Stimulated activated CD8-positive, alpha-beta memory T cell treated with anti-CD3 and anti-CD28 coated beads, Interleukin-4, amount 100 ng/mL, for 4 hours (primary cell): Measurements from ENCODE around the gene POU3F3.

Source experiments
- DNase-seq, 2 donors: peaks; one replicate each; pipeline ENCODE4 v3.0.0-alpha.2; 2020; ENCODE audit warnings: low read depth in 2 of 2, low spot score in 1 of 2

Gene POU3F3

GRCh38 chr2:104853534-104854497, at the start of gene POU3F3:
Gene POU3F3 (plus strand): TSS chr2:104854115. CDS start chr2:104855511, 1,396 bp downstream.
- DNase-seq, result peak; percentile 17 to 21

DNA sequence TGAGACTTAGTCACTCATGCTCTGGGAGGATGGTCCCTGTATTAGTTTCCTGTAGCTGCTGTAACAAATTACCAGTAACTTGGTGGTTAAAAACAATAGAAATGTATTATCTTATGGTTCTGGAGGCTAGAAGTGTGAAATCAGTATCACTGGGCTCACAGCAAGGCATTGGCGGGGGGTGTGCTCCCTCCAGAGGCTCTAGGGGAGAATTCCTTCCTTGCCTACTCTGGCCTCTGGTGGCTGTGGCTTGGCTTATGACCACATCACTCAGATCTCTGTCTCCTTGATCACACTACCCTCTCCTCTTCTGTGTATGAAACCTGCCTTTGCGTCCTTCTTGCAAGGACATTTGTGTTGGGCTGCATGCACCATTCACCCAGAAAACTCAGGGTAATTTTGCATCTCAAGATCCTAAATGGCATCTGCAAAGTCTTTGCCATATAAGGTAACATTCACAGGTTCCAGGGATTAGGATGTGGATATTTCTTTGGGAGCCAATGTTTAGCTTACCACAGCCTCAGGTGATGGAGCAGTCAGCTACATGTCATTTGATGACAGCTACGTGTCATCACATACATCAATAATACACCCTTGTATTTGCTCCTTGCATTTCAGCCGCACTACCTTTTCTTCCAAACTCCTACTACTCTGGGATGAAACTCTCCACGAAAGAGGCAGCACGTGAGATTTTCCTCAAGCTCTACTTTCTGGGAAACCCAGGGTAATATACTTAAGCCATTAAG, 49.6 kb upstream of the POU3F3 start:
- no peak for DNase-seq

- DNase-seq, result no peak
Observed at GRCh38 chr2:104812286-104812685, 41.6 kb upstream of the POU3F3 start.

DNA sequence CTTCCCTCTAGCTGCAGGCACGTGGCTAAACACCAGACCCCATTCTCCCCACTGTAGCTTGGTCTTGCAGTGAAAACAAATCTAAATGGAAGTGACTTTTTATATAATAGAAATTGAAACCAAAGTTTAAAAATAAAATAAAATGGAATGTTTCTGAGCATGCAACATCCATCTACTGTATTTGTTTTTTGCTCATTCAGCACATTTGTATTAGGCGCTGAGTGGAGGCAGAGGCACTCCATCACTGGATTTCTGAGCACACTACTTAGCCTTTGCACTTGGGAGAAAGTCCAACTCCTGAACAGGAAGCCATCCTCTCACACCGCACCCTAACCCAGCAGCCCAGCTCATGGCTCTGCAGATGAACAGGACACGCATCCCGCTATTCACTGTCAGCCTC, 37.8 kb upstream of the POU3F3 start:
- no peak for DNase-seq

DNA sequence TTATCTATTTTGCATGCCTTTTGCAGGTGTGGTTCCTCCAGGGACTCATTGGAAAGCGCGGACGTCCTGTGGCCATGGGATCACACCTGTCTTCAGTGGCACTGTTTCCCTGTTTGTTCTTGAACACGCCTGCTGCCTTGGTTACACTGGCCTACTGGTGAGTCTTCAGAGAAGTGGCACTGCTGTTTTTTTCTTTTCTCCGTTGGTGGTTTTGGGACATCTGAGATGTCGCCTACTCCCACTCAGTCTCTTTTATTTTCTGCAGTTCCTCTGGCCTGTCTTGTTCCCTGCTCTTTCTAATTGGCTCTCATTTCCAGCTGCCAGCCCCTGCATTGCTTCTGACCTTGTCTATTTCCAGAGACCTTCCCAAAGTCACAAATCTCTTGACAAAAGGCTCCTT, 35.7 kb upstream of the POU3F3 start:
- no peak for DNase-seq

DNA sequence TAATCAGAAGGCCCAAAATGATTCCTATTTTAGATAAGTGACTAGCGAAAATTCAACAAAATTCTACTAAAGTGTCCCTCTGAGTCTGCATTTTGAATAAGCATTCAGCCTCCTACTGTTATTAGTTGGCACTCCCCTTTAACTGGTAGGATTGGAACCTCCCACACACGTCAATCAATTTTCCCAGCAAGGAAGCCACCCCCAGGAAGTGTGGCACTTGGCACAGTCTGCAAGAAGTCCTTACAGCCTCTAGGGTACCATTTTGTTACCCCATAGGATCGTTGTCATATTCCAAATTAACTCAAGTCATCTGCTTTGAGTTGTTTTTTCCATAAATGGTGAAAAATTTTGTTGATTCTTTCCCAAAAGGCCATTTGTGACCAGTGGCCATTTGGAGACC, 33.8 kb upstream of the POU3F3 start:
- no peak for DNase-seq

DNA sequence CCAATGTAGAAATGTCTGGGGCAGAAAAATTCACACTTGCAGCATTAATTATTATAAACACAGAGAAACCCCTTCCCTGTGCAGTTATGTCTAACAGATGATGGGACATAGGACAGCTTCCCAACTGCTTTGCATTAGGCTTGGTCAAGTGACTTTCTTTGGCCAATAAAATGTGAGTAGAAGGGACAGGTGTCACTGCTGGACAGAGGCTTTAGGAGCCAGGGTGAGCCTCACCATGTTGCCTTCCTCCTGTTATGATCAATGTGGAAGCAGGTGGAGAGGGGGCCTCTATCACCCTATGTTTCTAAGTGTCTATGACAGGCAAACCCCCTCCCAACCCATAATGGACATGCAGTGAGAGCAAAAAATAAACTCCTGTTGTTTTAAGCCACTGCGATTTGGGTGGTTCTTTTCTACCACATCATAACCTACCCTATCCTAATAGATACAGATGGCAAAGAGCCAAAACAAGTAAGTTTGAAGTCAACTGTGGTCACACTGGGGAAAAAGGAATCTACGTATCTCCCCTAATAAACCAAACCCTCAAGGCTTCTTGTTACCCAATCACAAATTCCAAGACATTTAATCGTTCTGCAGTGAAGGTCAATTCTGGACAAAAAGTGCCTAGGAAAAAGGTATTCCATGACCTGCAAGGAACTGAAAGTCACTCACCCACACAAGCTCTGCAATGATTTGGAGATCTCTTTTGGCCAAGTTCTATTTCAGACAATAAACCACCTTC, 28.6 kb upstream of the POU3F3 start:
- no peak for DNase-seq

GRCh38 chr2:104826016-104826415, 27.9 kb upstream of the POU3F3 start:
- DNase-seq, result no peak

- no peak for DNase-seq
Observed at GRCh38 chr2:104831742-104832141, 22.2 kb upstream of the POU3F3 start.

GRCh38 chr2:104834431-104835153, 19.3 kb upstream of the POU3F3 start:
- DNase-seq, result no peak

DNA sequence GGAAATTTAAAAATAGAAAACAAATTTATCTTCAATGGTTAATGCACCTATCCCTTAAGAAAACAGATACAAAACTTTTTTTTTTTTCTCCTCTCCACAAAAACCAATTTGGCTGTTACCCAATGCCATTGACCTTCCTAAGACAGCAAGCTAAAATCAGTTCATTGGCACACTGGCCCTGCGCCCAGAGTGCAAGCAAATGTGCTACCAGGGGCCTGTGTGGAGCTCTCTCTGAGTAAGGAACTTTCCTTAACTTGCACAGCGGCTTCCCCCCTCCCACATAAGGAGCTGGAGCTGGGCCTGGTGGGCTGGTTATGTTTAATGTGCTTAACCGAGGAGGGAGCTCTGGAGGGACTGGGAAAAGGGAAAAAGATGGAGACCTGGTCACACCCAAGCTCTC, 17.6 kb upstream of the POU3F3 start:
- DNase-seq, result no peak

- DNase-seq, result no peak
Observed at GRCh38 chr2:104836841-104837240, 17.1 kb upstream of the POU3F3 start.

DNA sequence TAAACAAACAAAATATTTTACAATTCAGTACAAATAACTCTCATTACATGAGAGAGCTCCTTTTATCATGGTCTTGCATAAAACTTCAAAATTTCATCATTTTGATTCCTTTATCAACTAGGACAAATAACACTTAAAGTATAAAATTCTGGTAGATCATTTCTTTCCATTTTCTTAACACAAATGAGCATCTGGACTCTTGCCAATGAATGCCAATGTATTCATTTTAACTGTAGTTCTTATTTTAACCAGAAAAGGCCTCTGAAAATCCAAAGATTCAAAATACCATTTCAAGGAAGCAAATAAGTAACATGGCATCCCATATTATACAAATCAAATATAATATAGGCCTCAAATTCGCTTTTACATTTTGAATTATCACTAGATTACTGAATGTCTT, 13.8 kb upstream of the POU3F3 start:
- no peak for DNase-seq

- no peak for DNase-seq
Observed at GRCh38 chr2:104840893-104841585, 12.9 kb upstream of the POU3F3 start.

- DNase-seq, result no peak
Observed at GRCh38 chr2:104841744-104842143, 12.2 kb upstream of the POU3F3 start.

DNA sequence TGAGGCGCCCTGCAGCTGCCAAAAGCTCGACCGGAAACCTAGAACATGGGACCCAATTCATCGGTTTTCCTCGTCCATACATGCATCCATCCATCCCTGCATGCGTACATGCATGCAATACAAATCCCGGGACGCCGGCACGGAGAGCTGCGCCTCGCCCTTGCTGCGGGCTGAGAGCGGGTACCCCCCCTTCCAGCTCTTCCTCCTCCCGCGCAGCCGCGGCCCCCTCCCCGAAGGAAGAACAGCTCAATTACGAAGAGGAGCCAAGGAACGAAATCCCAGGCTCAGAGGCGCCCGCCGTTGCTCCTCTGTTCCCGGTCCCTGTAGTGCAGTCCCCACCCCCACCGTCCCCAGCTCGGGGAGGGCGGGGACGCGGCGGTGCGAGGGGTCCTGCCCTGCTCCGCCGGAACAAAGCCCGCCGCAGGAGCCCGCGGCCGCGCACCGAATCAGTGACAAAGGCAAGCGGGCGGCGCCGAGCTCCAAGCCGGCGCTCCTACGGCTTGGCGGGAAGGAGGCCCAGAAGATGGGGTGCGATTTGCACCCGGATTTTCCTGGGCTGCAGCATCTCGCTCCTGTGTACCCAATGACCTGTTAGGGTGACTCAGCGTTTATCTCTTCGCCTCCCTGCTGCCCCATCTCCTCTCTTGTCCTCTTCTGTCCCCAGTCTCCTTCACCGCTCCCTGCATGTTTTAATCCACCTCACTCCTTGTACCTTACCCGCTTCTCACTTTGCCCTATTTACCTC, 8.9 kb upstream of the POU3F3 start:
- no peak for DNase-seq

DNA sequence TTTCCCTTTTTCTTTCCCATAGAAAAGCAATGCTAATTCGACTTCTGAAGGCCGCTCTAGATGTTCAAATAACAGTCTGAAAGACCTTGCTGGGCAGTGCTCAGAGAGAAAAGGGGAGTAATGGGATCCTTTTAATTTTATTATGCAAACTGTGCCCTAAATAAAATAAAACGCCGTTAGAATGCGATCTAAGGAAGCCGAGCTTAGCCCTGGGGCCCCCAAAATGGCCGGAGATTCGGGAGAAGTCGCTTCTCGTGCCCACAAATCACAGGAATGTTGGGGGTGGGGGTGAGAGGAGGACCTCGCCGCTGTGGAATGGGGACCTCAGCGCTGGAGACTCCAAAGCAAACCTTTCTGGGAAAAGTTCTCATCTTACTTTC, 8.4 kb upstream of the POU3F3 start:
- DNase-seq, result no peak

- DNase-seq, result no peak
Observed at GRCh38 chr2:104845946-104846785, 7.7 kb upstream of the POU3F3 start.
